Glutamatergic neuron (in vitro differentiated cells): ENCODE measurements around the gene SLC7A1. TPM values are rescaled to one million over a fixed set of nuclear protein-coding genes. Genes with fewer than 3 reads are reported as not detected.

ENCODE experiments used
- DNase-seq: peaks from one replicate; pipeline ENCODE4 v3.0.0; 2022
- H3K27ac Mint-ChIP-seq: one replicate; pipeline ENCODE4 v1.8.0; 2020; ENCODE audit warnings: mild to moderate bottlenecking, mixed read lengths, inconsistent platforms; ENCODE audit not compliant: unreplicated experiment
- H3K27me3 Mint-ChIP-seq: one replicate; pipeline ENCODE4 v1.8.0; 2020; ENCODE audit warnings: mild to moderate bottlenecking, moderate library complexity, mixed read lengths, inconsistent platforms; ENCODE audit not compliant: unreplicated experiment
- H3K36me3 Mint-ChIP-seq: one replicate; pipeline ENCODE4 v1.8.0; 2020; ENCODE audit warnings: mild to moderate bottlenecking, mixed read lengths, inconsistent platforms; ENCODE audit not compliant: unreplicated experiment
- H3K4me1 Mint-ChIP-seq: one replicate; pipeline ENCODE4 v1.8.0; 2020; ENCODE audit warnings: mild to moderate bottlenecking, low read depth, mixed read lengths, inconsistent platforms; ENCODE audit not compliant: unreplicated experiment
- H3K4me3 Mint-ChIP-seq: one replicate; pipeline ENCODE4 v1.8.0; 2020; ENCODE audit warnings: mild to moderate bottlenecking, mixed read lengths, inconsistent platforms; ENCODE audit not compliant: unreplicated experiment
- H3K9me3 Mint-ChIP-seq: one replicate; pipeline ENCODE4 v1.8.0; 2020; ENCODE audit warnings: mild to moderate bottlenecking, moderate library complexity, mixed read lengths, inconsistent platforms; ENCODE audit not compliant: unreplicated experiment
- CTCF ChIP-seq: fragments of 200-600 bp; sonication (generic); IDR thresholded peaks from one replicate; pipeline ENCODE4 v1.5.0; 2021; ENCODE audit not compliant: partially characterized antibody, unreplicated experiment
- total RNA-seq: library from RNA; stranded (reverse); fragmentation: NEBNext Ultra II Directional; extraction: Animal tissue kit (Norgen Biotek cat#: 25700); gene quantifications from one replicate; pipeline ENCODE4 v1.2.1, GENCODE V29; 2021; ENCODE audit not compliant: unreplicated experiment

SLC7A1 gene
- total RNA-seq, 1 donor from 2014 or later: 89.8 TPM

GRCh38 chr13:29563941-29564340, 31.5 kb downstream of the SLC7A1 start:
- H3K4me1 Mint-ChIP-seq: peaks cover 16% of the 10 kb centered on the region

GRCh38 chr13:29562786-29563438, 32.6 kb downstream of the SLC7A1 start:
- Mint-ChIP-seq H3K4me3 (no peak overlapping the region), H3K27me3 (peaks cover 2% of the 10 kb centered on the region), H3K4me1 (peaks cover 14% of the 10 kb centered on the region), H3K9me3 (no peaks in the 10 kb centered on the region), H3K27ac (no peak overlapping the region), H3K36me3 (no peaks in the 10 kb centered on the region)
- TF ChIP-seq CTCF: no peak
- no peak for DNase-seq

More at GRCh38 chr13:29563941-29564340, 31.5 kb downstream of the SLC7A1 start:
- Mint-ChIP-seq H3K4me3 (no peak overlapping the region), H3K36me3 (no peaks in the 10 kb centered on the region), H3K27ac (peak overlapping the region; percentile 18), H3K9me3 (no peaks in the 10 kb centered on the region), H3K27me3 (peaks cover 5% of the 10 kb centered on the region)
- TF ChIP-seq CTCF: no peak
- no peak for DNase-seq

DNA sequence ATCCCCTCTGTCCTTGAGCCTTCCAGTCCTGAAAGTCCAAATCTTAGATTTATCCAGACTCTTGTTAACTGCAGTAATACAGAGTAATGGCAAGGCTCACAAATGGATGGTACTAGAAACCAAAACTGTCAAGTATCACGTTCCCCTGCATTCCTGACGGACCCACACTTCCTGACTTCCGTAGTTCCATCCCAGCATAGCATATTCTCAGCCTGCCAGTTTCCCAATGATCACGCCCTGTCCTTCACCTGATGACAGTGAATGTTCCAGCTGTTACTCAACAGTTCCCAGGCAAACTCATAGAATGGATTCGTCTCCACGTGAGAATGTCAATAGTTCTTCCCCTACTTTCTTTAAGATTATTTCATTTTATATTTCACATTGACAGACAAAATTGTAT, 33.6 kb downstream of the SLC7A1 start:
- H3K27ac Mint-ChIP-seq: no peak overlapping the region
- no peaks in the 10 kb centered on the region for H3K9me3 Mint-ChIP-seq
- H3K27me3 Mint-ChIP-seq: no peaks in the 10 kb centered on the region
- no peak for TF ChIP-seq CTCF
- H3K4me1 Mint-ChIP-seq: peaks cover 14% of the 10 kb centered on the region
- H3K4me3 Mint-ChIP-seq: no peak overlapping the region
- DNase-seq: no peak
- no peaks in the 10 kb centered on the region for H3K36me3 Mint-ChIP-seq

DNA sequence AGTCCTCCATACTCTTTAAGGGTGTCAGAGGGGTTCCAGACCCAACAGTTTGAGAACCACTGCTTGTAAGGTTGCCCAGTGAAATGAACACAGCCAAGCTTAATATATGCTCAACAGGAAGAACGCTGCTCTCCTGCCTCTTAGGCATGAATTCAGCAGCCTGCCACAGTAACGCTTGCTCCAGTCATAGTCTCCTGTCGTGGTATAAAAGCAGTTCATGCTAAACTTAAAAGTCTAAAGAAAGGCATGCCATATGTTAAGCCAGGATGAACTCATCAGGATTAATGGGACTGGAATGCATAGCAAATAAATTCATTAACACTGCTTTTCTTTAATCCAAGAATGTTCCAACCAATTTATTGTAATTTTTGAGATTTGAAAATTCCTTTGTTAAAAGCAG, 38.7 kb downstream of the SLC7A1 start:
- no peak for TF ChIP-seq CTCF
- no peaks in the 10 kb centered on the region for H3K36me3 Mint-ChIP-seq
- no peak for DNase-seq
- peaks cover 9% of the 10 kb centered on the region for H3K4me1 Mint-ChIP-seq
- no peak overlapping the region for H3K4me3 Mint-ChIP-seq
- no peak overlapping the region for H3K27ac Mint-ChIP-seq
- H3K27me3 Mint-ChIP-seq: no peaks in the 10 kb centered on the region
- no peaks in the 10 kb centered on the region for H3K9me3 Mint-ChIP-seq

DNA sequence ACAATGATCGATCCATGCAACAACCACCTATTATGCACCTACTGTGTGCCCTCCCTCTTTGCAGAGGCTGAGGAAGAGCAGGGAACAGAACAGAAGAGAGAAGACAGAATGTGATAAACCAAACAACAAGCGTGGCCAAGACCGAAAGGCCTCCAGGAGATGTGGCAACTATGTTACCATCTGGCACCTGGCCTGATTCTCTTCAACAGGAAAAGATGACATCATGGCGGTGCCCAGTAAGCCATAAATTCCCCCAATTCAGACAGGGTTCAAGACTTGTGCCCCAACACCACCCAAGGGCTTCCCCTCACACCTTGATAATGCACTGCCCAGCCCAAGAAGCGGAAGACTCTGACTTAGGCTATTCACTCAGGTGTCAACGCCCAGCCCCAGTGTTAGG, 44.3 kb downstream of the SLC7A1 start:
- Mint-ChIP-seq H3K4me1 (peaks cover 5% of the 10 kb centered on the region), H3K9me3 (peaks cover 2% of the 10 kb centered on the region), H3K27ac (no peak overlapping the region), H3K27me3 (no peaks in the 10 kb centered on the region), H3K4me3 (no peak overlapping the region), H3K36me3 (peaks cover 13% of the 10 kb centered on the region)
- TF ChIP-seq CTCF: no peak
- no peak for DNase-seq
